GM18868 (cell line): ENCODE data around the gene AHI1.
"Not testable (repeated sequence)": the region's sequence is repeated elsewhere in the genome, so short reads cannot be mapped to it uniquely, and the experiment has no call there.

Experiments used
- ATAC-seq: cut with Tn5 transposase; IDR thresholded peaks from one replicate; pipeline ENCODE4 v1.9.1; 2021; ENCODE audit warnings: mild to moderate bottlenecking, moderate library complexity; ENCODE audit not compliant: unreplicated experiment

Gene AHI1

DNA sequence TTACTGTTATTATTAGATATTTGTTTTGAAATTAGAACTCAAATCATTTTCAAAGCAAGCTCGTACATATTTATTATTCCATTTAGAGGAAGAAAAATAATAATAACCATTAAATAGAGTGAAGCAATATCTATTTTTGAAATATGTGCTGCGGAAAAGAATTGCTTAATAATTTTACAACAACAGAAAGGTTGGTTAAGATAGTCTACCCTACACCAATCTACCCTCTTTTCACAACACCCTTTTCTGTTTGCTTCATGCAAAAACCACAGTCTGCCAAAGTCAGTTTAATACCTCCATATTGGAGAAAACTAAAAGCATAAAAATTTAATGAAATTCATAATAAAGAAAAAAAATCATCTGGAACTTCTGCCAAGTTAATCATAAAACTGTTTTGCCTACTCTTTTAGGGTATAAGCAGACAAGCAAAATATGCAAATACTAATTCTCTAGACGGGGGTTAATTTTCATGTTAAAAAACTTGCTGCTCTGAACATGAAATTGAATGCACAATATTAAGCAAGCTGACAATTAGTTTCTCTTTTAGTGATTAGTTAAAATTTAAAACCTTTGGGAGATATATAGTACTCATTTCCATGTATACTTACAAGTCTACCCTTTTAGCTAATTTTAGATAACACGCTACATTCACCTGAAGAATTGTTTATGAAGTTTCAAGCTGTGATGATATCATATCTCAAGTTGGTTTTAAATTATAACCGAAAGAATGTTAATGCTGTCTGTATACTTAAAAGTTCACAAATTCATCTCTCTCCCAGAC lies 100.2 kb downstream of the AHI1 start:
- no peak for ATAC-seq

DNA sequence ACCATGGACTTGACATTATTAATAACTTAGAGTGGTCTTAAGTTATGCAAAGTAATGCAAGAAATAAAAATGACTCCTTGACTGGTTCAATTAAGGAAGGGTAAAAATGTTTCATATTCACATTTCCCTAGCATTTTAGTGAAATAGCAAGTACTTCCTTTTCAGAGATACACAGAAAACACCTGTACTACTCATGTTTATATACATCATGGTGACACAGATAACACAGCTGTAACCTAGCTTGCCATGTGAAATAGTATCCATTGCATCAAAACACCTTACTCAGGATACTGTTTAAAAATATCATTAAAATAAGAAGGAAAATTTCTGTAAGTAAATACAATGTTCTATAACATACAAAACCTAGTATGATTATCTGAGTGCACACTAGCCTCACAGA lies 102.4 kb downstream of the AHI1 start:
- ATAC-seq = no peak

DNA sequence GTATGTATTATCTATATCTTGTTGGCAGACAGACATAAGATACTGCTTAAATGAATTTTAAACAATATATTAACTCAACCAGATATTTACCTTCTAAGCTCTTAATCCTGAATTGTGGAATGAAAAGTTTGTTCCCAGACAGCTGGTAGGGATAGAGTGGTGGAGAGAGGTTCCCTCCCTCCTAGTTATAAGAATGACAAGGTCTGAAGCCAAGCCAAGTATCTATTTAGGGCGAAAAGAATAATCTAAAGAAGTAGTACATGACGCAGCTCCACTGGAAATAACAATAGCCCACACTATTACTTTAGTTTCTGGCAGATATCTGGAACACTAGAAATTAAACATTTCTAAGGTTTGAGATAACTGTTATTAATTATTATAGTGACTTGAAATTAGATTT lies 104.3 kb downstream of the AHI1 start:
- ATAC-seq = no peak

DNA sequence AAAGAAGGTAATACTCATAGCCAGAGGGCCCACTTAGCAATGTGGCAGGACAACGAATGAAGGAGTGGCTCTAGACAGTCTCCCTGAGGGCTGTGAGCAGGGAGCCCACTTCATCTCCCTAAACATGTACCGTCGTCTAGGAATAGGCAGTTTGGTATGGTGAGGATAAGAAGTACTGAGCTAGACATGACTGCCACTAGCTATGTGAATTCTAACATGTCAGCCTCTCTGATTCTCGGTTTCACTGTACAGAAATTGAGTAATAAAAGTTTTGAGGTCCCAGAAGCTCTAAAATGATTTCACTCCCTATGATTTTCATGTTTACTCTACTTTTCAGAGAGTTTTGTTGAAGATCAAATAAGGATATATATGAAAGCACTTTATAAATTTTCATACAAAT lies 107.1 kb downstream of the AHI1 start:
- ATAC-seq = no peak

DNA sequence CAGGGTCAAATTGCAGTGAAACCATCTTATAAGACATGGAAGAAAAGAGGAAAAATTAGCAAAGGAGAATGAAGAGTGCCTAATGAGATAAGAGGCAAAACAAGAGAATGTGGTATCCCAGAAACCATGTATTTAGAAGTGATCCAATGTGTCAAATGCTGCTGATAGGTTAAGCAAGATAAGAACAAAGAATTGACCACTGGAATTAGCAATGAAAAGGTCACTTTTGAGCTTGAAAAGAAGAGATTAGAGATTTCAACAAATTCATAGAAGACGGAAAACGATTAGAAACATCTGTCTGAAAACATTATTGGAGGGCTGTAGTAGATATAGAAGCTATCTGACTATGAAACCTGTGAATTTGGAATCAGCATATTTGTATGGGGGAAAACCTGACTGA lies 112.2 kb downstream of the AHI1 start:
- ATAC-seq = no peak

DNA sequence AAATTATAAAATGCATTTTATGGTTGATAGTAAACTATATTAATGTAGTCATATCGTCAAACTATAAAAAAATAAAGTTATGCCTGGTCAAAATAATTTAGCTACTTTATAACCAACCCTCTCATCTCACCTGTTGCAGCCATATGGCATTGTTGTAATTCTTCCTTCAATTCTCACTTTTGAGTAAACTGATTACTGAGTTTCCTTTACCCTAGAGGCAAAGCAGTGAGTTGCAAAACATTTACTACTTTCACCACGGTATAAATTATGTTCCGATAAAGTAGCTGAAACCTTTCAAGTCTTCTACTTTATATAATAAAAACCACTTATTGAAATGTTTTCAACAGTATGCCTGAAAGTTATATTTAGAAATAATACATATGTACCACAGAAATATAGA lies 113.8 kb downstream of the AHI1 start:
- ATAC-seq = no peak

DNA sequence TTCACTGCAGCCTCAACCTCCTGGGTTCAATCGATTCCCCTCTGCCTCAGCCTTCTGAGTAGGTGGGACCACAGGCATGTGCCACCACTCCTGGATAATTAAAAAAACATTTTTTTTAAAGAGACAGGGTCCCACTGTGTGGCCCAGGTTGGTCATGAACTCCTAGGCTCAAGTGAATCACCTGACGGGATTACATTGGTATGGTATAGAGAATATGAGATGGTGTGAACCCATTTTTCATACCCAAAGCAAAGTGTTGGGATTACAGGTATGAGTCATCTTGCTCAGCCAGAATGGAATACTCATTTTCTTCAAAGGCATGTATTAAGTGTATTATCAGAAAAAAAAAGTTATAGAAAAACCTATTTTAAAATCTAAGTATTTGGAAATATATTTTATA lies 114.2 kb downstream of the AHI1 start:
- ATAC-seq = no peak

DNA sequence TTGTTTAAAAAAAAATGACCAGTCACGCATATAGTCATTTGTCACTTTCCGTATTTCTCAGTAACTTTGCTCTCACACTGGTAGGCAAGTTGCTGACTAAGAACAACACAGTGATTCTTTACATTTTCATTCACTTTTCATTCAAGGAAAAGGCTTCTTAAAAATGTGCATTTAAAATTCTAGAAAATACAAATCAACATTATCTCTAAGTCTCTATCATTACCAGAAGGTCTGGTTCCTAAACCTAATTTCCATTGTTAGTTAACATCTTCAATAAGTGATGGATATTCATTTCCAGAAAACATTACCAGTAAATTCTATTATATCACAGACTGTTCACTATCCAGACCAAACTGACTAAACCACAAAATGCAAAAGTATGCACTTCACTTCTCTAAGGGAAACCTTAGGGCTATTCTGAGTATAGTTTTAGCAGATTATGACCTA lies 115.3 kb downstream of the AHI1 start:
- ATAC-seq = peak; percentile 92

DNA sequence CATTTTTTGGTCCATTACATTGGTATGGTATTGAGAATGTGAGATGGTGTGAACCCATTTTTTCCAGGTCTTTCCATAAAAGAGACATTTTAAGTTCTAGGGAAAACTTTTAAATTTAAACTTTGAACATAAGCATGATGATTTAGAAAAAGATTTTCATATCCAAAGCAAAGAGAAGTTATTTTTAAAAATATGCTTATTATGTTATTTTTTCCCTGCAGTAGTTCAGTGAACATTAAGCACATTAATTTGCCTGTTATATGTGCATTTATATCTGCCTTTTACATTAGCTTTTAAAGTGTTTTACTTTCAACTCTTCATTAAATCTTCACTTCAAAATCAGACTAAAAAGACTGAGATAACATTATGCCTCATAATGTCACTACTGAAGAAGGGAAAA lies 116.7 kb downstream of the AHI1 start:
- ATAC-seq = no peak

DNA sequence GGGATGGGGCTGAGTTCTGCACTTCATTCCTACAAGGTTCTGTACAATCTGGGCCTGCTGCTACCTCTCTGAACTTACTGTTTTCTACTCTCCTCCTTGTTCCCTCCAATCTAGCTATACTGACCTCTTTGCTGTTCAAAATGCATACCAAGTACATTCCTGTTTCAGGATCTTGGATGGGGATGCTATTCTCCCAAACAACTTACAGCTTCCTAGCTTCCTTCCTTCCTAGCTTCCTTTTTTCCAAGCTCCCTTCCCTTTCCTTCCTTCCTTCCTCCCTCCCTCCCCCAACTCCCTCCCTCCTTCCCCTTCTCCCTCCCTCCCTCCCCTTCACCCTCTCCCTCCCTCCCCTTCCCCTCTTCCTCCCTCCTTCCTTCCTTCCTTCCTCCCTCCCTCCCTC lies 117.9 kb downstream of the AHI1 start:
- no peak for ATAC-seq

DNA sequence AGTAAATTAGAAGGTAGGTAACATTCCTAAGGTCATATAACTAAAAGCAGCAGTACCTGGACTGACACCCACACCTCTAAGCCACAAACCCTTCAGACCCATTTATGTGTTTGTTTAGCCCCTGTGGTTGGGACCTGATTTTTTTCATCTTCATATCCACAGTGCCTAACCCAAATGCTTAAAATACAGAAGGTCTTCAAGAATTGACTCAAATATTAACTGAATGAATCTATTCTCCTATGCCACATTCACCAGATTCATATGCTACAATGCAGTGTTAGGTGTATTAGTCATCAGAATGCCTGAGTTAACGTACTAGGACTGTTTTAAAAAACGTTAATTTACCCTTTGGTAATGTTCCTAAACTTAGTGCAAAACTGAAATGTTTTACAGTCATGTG lies 124.8 kb downstream of the AHI1 start:
- no peak for ATAC-seq

DNA sequence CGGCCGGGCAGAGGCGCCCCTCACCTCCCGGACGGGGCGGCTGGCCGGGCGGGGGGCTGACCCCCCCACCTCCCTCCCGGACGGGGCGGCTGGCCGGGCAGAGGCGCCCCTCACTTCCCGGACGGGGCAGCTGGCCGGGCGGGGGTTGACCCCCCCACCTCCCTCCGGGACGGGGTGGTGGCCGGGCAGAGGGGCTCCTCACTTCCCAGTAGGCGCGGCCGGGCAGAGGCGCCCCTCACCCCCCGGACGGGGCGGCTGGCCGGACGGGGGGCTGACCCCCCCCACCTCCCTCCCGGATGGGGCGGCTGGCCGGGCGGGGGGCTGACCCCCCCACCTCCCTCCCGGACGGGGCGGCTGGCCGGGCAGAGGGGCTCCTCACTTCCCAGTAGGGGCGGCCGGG lies 133.9 kb downstream of the AHI1 start:
- ATAC-seq = not testable (repeated sequence)

DNA sequence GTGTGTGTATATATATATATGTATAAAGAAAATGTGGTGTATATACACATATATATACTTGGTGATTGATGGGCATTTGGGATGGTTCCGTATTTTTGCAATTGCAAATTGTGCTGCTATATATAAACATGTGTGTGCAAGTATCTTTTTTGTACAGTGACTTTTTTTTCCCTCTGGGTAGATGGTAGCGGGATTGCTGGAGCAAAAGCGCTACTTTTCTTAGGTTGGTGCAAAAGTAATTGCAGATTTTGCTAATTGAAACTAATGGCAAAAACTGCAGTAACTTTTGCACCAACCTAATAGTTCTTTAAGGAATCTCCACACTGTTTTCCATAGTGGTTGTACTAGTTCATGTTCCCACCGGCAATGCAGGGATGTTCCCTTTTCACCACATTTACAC lies 135.4 kb downstream of the AHI1 start:
- ATAC-seq = no peak

DNA sequence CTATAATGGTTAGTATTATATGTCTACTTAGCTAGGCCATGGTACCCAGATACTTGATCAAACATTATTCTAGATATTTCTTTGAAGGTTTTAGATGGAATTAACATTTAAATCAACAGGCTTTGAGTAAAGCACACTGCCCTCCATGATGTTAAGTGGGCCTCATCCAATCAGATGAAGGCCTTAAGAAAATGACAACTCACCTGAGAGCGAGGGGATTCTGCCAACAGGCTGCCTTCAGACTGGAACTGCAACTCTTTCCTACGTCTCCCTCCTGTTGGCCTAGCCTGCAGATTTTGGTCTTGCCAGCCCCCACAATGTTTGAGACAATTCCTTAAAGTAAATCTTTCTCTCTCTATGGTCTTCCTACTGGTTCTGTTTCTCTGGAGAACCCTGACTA lies 137.3 kb downstream of the AHI1 start:
- ATAC-seq = no peak

DNA sequence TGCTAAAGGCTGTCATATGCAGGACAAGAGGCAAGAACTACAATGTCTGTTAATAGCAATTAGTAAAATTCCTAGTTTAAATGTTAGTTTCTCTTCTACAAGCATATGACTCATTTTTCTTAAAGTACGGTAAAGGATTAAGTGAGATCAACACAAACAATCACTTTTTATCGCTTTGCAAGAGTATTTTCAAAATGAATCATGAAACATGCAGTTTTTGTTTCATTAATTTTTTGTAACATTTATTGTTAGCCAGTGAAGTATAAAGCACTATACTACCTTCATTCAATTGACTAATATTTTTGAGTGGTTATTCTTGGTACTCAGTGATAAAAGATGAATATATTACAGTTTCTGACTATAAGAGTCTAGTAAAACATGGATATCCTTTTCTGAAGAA lies 138.6 kb downstream of the AHI1 start:
- no peak for ATAC-seq

DNA sequence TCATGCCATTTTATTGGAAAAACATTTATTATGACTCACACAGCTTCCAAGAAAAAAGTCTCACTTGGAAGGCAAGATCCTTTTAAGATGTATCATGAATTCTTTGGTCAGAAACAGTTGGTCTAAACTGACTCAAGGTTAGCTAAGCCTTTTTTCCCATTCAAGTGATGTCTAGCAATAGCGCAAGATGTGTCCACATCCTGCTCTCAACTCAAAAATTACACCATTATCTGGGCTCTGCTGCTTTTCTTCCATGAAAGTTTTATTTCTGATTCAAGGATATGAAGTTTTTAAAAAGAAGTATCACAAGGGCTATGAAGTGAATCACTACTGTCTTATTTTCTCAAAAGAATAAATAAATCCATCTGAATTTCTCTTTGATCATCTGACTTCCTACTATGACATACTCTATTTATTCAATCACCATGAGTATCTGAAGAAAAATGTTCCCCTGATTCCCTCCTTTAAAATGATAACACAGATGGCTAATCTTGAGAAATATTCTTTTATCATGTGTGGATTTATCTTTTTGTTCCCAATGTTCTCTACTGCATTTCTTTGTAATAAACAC lies 139.2 kb downstream of the AHI1 start:
- ATAC-seq = no peak

DNA sequence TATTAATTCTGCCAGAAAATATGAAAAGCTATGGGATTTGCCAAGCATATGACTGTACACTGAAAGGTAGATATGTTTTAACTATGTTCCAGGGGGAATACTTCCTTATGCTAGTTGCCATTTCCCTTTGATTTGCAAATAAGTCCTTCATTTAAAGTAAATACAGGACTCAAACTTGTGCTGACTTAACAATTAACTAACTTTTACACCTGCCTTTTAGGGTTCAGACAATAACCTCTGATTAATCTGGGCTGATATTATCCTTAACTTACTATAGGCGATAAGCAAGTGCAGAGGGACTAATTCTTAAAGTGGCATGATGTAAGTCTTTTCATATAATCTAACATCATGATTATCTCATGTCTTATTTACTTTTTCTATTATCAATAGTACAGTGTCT lies 143.1 kb downstream of the AHI1 start:
- ATAC-seq = no peak

DNA sequence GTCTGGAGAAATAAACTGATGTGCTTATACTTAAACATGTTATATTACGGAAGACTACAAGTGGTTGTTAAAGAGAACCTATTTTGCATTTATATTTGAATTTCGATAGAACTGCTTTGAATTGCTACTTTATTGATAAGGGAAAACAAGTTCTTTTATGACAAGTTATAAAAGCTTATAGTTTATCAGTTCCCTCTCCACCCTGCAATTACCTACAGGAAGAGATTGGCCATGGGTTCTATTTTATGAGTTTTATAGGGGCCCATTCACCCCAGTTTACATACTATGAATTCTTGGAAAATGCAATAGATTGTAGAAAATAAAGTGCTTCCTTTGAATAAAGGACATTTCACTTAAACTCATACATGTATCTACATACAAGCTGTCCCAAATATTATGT lies 144.4 kb downstream of the AHI1 start:
- no peak for ATAC-seq

DNA sequence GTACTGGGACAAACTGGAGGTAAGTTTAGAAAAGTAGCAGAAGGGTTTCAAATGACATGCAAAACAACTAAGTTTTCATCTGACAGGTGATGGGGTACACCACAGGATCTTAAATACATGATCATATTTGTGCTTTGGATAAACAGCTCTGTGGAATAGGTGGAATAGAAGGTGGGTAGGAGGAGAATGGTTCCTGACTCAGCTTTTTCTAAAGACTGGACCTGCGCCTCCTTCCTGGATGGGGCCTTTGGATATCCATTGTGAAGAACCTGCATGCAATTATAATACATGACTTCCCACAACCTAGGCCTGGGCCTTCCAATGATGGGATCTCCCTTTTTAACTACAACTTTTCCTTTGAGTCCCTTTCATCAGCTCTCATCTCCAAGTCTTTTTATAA lies 145.9 kb downstream of the AHI1 start:
- no peak for ATAC-seq

DNA sequence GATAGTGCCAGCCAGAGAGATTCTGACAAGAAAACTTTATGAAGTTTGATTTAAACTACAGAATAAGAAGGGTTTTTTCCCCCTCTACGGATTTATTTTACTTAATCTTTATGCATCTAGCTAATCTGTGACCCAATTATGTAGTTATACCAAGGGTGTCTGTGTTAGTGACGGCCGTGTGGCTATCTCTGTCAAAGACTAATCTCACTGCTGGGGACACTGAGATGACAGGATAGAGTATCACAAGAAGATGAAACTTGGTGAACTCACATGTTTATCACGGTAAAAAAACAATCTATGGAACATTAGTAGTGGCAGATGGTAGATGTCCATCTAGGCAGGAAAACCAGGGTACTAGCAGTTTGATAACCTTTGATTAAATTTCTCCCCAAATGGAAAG lies 149.7 kb downstream of the AHI1 start:
- no peak for ATAC-seq

DNA sequence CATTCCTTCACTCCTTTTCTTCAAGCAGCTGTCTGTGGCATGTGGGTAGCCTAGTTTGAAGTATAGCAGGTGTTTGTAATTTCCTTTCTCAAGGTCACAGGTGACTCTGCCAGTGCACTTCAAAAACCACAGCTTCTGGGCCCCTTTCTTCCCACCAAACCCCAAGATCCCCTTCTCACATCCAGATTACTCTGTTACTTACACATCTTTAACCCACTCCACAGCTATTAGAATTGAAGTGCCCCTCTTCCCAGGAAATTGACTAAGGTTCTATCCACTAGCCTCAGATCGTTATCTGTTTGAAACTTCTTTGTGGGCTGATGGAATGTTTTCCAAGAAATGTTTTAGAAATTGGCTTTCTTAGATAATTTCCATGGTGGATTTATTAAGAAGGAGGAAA lies 150.8 kb downstream of the AHI1 start:
- no peak for ATAC-seq

DNA sequence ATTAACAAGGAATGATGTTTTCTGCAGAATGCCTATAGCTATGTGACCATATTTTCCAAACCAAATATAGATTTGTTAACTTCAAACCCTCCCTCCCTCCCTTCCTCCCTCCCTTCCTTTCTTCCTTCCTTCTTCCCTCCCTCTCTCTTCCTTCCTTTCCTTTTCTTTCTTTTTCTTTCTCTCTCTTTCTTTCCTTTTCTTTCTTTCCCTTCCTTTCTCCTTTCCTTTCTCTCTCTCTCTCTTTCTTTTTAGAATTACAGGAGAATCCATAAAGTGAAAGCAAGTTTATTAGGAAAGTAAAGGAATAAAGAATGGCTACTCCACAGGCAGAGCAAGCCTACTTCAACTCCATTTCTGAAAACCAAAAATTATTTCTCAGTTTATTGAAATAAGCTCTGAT lies 153.0 kb downstream of the AHI1 start:
- ATAC-seq = no peak

DNA sequence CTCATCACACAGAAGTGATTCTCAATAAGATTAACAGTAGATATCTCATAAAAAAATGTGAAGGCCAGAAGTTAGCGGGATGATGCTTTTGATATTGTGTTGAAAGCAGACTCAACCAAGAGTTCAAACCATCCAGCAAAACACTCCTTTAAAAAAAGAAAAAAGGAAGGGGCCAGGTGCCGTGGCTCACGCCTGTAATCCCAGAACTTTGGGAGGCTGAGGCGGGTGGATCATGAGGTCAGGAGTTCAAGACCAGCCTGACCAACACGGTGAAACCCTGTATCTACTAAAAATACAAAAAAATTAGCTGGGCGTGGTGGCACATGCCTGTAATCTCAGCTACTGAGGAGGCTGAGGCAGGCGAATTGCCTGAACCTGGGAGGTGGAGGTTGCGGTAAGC lies 157.6 kb downstream of the AHI1 start:
- not testable (repeated sequence) for ATAC-seq
